ENCODE data around the gene TOR1A.
"Not testable (repeated sequence)": the region's sequence is repeated elsewhere in the genome, so short reads cannot be mapped to it uniquely, and the experiment has no call there.

The TOR1A gene

GRCh38 chr9:129779560-129780190 is 44.3 kb downstream of the TOR1A start:
- DNase-seq, result no peak

GRCh38 chr9:129778469-129778868 is 45.5 kb downstream of the TOR1A start:
- peak; percentile 51 for DNase-seq

GRCh38 chr9:129777769-129778130 is 46.2 kb downstream of the TOR1A start:
- no peak for DNase-seq

GRCh38 chr9:129776938-129777768 is 46.8 kb downstream of the TOR1A start:
- peak; percentile 100 for DNase-seq

- no peak for DNase-seq
Measured at GRCh38 chr9:129776566-129776937, 47.4 kb downstream of the TOR1A start.

GRCh38 chr9:129776096-129776495 is 47.8 kb downstream of the TOR1A start:
- DNase-seq, result not testable (repeated sequence)

GRCh38 chr9:129775448-129775798 is 48.5 kb downstream of the TOR1A start:
- no peak for DNase-seq

- no peak for DNase-seq
Measured at GRCh38 chr9:129774791-129775447, 49.0 kb downstream of the TOR1A start.

GRCh38 chr9:129773262-129774048 is 50.5 kb downstream of the TOR1A start:
- DNase-seq, result peak; percentile 99

GRCh38 chr9:129770741-129771140 is 53.2 kb downstream of the TOR1A start:
- no peak for DNase-seq

- DNase-seq, result peak; percentile 27
Measured at GRCh38 chr9:129769669-129770068, 54.3 kb downstream of the TOR1A start.

- no peak for DNase-seq
Measured at GRCh38 chr9:129768486-129768885, 55.5 kb downstream of the TOR1A start.

- DNase-seq, result no peak
Measured at GRCh38 chr9:129765764-129766317, 58.1 kb downstream of the TOR1A start.

GRCh38 chr9:129762985-129763926 is 60.7 kb downstream of the TOR1A start:
- peak; percentile 64 for DNase-seq
